ENCODE data around the gene DCBLD1.
"Not testable (repeated sequence)": the region's sequence is repeated elsewhere in the genome, so short reads cannot be mapped to it uniquely, and the experiment has no call there.

Gene DCBLD1

GRCh38 chr6:117509021-117509420 is 26.5 kb downstream of the DCBLD1 start:
- no peak for TF ChIP-seq CTCF (conservative IDR thresholded peaks at IDR 0.05)
- TF ChIP-seq ZFX (IDR thresholded peaks at IDR 0.05) = no peak
- no peak overlapping the region for H3K27ac ChIP-seq

- no peak overlapping the region for H3K27ac ChIP-seq
- TF ChIP-seq ZFX (IDR thresholded peaks at IDR 0.05) (no peak), CTCF (conservative IDR thresholded peaks at IDR 0.05) (no peak)
Observed at GRCh38 chr6:117512056-117512828, 29.8 kb downstream of the DCBLD1 start.

GRCh38 chr6:117512987-117513573 is 30.6 kb downstream of the DCBLD1 start:
- TF ChIP-seq ZFX (IDR thresholded peaks at IDR 0.05) = no peak
- no peak for TF ChIP-seq CTCF (conservative IDR thresholded peaks at IDR 0.05)
- no peak overlapping the region for H3K27ac ChIP-seq

GRCh38 chr6:117513778-117514365 is 31.4 kb downstream of the DCBLD1 start:
- H3K27ac ChIP-seq = no peak overlapping the region
- TF ChIP-seq ZFX (IDR thresholded peaks at IDR 0.05) (no peak), CTCF (conservative IDR thresholded peaks at IDR 0.05) (no peak)

- TF ChIP-seq ZFX (IDR thresholded peaks at IDR 0.05) (no peak), CTCF (conservative IDR thresholded peaks at IDR 0.05) (no peak)
- no peak overlapping the region for H3K27ac ChIP-seq
Observed at GRCh38 chr6:117514655-117515054, 32.2 kb downstream of the DCBLD1 start.

GRCh38 chr6:117515326-117515725 is 32.9 kb downstream of the DCBLD1 start:
- TF ChIP-seq ZFX (IDR thresholded peaks at IDR 0.05) (no peak), CTCF (conservative IDR thresholded peaks at IDR 0.05) (no peak)
- no peak overlapping the region for H3K27ac ChIP-seq

- H3K27ac ChIP-seq = not testable (repeated sequence)
Observed at GRCh38 chr6:117517995-117518394, 35.5 kb downstream of the DCBLD1 start.

All from C4-2B (cell line).